Measurements from ENCODE around the gene SAP30BP.

GRCh38 chr17:75755205-75755901 lies 88.2 kb downstream of the SAP30BP start:
- no peak for TF ChIP-seq EZH2phosphoT487 (IDR thresholded peaks at IDR 0.05; ENCODE audit: borderline replicate concordance, low read length)
- TF ChIP-seq CTCF (IDR thresholded peaks at IDR 0.05; ENCODE audit: low read depth, low read length, poor library complexity, severe bottlenecking): no peak
